T47D (cell line): ENCODE measurements around the gene PATL2.
A peak's percentile ranks its signal among the peaks of the same experiment; 100 is the strongest.
"Not testable (repeated sequence)": the region's sequence is repeated elsewhere in the genome, so short reads cannot be mapped to it uniquely, and the experiment has no call there.

Source experiments
- DNase-seq, 2 experiments: peaks; one replicate each; pipeline versions ENCODE4 v3.0.0 to v3.0.0-alpha.2; 2011 to 2012; ENCODE audit warnings: low read depth in 1 of 2, low spot score in 1 of 2
- JUND ChIP-seq: IDR thresholded peaks from 2 replicates; pipeline ENCODE4 v1.6.1; 2012; ENCODE audit warnings: low read depth
- in situ Hi-C: cut with HindIII; loops from 2 replicates; pipeline ENCODE4 v1.10.0; 2016; ENCODE audit warnings: low sequenced_read_pairs, low pct_unique_long_range_greater_than_20kb

The PATL2 gene

GRCh38 chr15:44727485-44728231 is 16.5 kb upstream of the PATL2 start:
- DNase-seq: no peak
- no peak for TF ChIP-seq JUND
- in situ Hi-C loops: no loop called here

GRCh38 chr15:44726568-44727484 is 15.7 kb upstream of the PATL2 start:
- DNase-seq: peak in 1 of 2 experiments; percentile 42
- in situ Hi-C loops: no loop called here
- TF ChIP-seq JUND: no peak

- in situ Hi-C loops: no loop called here
- no peak for DNase-seq
These were observed 15.0 kb upstream of the PATL2 start for GRCh38 chr15:44726136-44726535.

GRCh38 chr15:44722011-44722410 is 10.9 kb upstream of the PATL2 start:
- in situ Hi-C loops: no loop called here
- TF ChIP-seq JUND: no peak
- no peak for DNase-seq

More at GRCh38 chr15:44726136-44726535, 15.0 kb upstream of the PATL2 start:
- no peak for TF ChIP-seq JUND

GRCh38 chr15:44720460-44721176 is 9.5 kb upstream of the PATL2 start:
- no peak for DNase-seq
- TF ChIP-seq JUND: no peak
- in situ Hi-C loops: no loop called here

GRCh38 chr15:44720000-44720435 is 8.9 kb upstream of the PATL2 start:
- DNase-seq, in situ Hi-C loops: not testable (repeated sequence)

GRCh38 chr15:44719293-44719999 is 8.3 kb upstream of the PATL2 start:
- in situ Hi-C loops: no loop called here
- DNase-seq: peak in 1 of 2 experiments; percentile 60
- TF ChIP-seq JUND: no peak

GRCh38 chr15:44718927-44719292 is 7.8 kb upstream of the PATL2 start:
- no peak for DNase-seq
- in situ Hi-C loops: no loop called here
- no peak for TF ChIP-seq JUND

- in situ Hi-C loops: no loop called here
- DNase-seq: no peak
- no peak for TF ChIP-seq JUND
These were observed 7.2 kb upstream of the PATL2 start for GRCh38 chr15:44718180-44718926.

GRCh38 chr15:44716983-44717602 is 6.0 kb upstream of the PATL2 start:
- in situ Hi-C loops: no loop called here
- no peak for TF ChIP-seq JUND
- no peak for DNase-seq

GRCh38 chr15:44715797-44716334 is 4.7 kb upstream of the PATL2 start:
- in situ Hi-C loops: no loop called here
- TF ChIP-seq JUND: no peak
- no peak for DNase-seq
